OCI-LY1 (cell line): ENCODE data around the gene CCDC18.

Source experiments
- H2AFZ ChIP-seq: fragments of 200-600 bp; sonication (generic), shearing (Covaris generic); 2 replicates; pipeline ENCODE4 v1.6.0; 2014; ENCODE audit warnings: antibody characterized with exemption, mild to moderate bottlenecking, low read length
- H3F3A ChIP-seq: fragments of 200-600 bp; sonication (generic), shearing (Covaris generic); 2 replicates; pipeline ENCODE4 v1.6.0; 2014; ENCODE audit warnings: mild to moderate bottlenecking, antibody characterized with exemption, low read length, moderate library complexity; ENCODE audit not compliant: insufficient read depth
- H3K27ac ChIP-seq: fragments of 200-600 bp; sonication (generic); 2 replicates; pipeline ENCODE4 v1.5.1; 2014; ENCODE audit warnings: low read length, mixed run types, mild to moderate bottlenecking, low read depth; ENCODE audit not compliant: poor library complexity, severe bottlenecking
- H3K27me3 ChIP-seq: fragments of 200-600 bp; sonication (generic); 2 replicates; pipeline ENCODE4 v1.6.0; 2014; ENCODE audit warnings: antibody characterized with exemption, mild to moderate bottlenecking, low read length, moderate library complexity; ENCODE audit not compliant: insufficient read depth
- H3K36me3 ChIP-seq: fragments of 200-600 bp; sonication (generic); 2 replicates; pipeline ENCODE4 v1.6.1; 2014; ENCODE audit warnings: mild to moderate bottlenecking, antibody characterized with exemption, low read length, moderate library complexity, mixed read lengths; ENCODE audit not compliant: insufficient read depth
- H3K4me1 ChIP-seq: fragments of 200-600 bp; sonication (generic); 2 replicates; pipeline ENCODE4 v1.5.1; 2014; ENCODE audit warnings: mild to moderate bottlenecking, low read length, moderate library complexity; ENCODE audit not compliant: insufficient read depth, severe bottlenecking
- H3K4me2 ChIP-seq: fragments of 200-600 bp; sonication (generic), shearing (Covaris generic); 2 replicates; pipeline ENCODE4 v1.6.1; 2014; ENCODE audit warnings: low read length
- H3K4me3 ChIP-seq: fragments of 200-600 bp; sonication (generic); 2 replicates; pipeline ENCODE4 v1.5.1; 2014; ENCODE audit warnings: low read length, low read depth, mild to moderate bottlenecking, mixed read lengths; ENCODE audit not compliant: poor library complexity, severe bottlenecking
- H3K79me2 ChIP-seq: fragments of 200-600 bp; shearing (Covaris generic); 2 replicates; pipeline ENCODE4 v1.6.1; 2016; ENCODE audit warnings: mixed run types, low read length, mixed read lengths; ENCODE audit not compliant: insufficient read depth
- H3K9ac ChIP-seq: fragments of 200-600 bp; sonication (generic), shearing (Covaris generic); 2 replicates; pipeline ENCODE4 v1.6.1; 2014; ENCODE audit warnings: mild to moderate bottlenecking, low read length, mixed read lengths
- H3K9me2 ChIP-seq: fragments of 200-600 bp; sonication (generic), shearing (Covaris generic); 2 replicates; pipeline ENCODE4 v1.6.1; 2014; ENCODE audit warnings: low read depth, mild to moderate bottlenecking, low read length, mixed read lengths
- H3K9me3 ChIP-seq: fragments of 200-600 bp; shearing (Covaris generic); 2 replicates; pipeline ENCODE4 v1.6.1; 2014; ENCODE audit warnings: low read length, mixed read lengths
- H4K20me1 ChIP-seq: fragments of 200-600 bp; sonication (generic), shearing (Covaris generic); 2 replicates; pipeline ENCODE4 v1.6.0; 2016; ENCODE audit warnings: mild to moderate bottlenecking, low read length; ENCODE audit not compliant: insufficient read depth
- EZH2 ChIP-seq: fragments of 200-600 bp; sonication (generic), shearing (Covaris generic); IDR thresholded peaks from 2 replicates; pipeline ENCODE4 v1.8.0; 2017; ENCODE audit warnings: borderline replicate concordance, mixed run types, mild to moderate bottlenecking, antibody characterized with exemption, low read length, moderate library complexity, mixed read lengths
- TF ChIP-seq, protein P1 (sequence below): fragments of 200-600 bp; sonication (generic), shearing (Covaris generic); IDR thresholded peaks from 2 replicates; pipeline ENCODE4 v1.5.1; 2017; ENCODE audit warnings: mild to moderate bottlenecking, antibody characterized with exemption, low read length, moderate library complexity, mixed read lengths

CCDC18 gene

DNA sequence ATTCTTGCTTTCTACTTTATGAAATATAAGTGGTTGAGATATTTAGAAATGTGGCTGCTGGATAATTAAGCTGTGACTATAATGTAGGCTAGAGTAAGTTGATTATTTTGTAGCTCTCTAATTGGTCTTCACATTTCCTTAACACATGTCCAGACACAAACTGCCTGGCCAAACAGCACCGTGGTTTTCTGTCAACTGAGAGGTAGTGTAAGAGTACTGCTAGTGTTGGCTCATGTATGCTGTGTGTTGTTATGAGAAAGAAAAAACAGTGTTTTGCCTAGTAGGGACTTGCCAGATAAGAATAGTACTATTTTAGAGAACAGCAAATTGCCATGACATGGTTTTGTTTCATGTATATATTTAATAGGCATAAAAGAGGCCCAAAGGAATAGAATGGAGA lies 37.4 kb upstream of the CCDC18 start:
- H3K4me2 ChIP-seq: no peak overlapping the region
- peaks cover 5% of the 10 kb centered on the region; the same call in 1 of the 2 replicates for H3K79me2 ChIP-seq
- no peaks in the 10 kb centered on the region for H3F3A ChIP-seq
- H3K4me1 ChIP-seq: no peaks in the 10 kb centered on the region
- no peak overlapping the region for H2AFZ ChIP-seq
- no peaks in the 10 kb centered on the region for H3K27me3 ChIP-seq
- no peaks in the 10 kb centered on the region for H3K9me2 ChIP-seq
- H4K20me1 ChIP-seq: no peaks in the 10 kb centered on the region
- no peak for TF ChIP-seq EZH2
- TF ChIP-seq, protein P1, sequence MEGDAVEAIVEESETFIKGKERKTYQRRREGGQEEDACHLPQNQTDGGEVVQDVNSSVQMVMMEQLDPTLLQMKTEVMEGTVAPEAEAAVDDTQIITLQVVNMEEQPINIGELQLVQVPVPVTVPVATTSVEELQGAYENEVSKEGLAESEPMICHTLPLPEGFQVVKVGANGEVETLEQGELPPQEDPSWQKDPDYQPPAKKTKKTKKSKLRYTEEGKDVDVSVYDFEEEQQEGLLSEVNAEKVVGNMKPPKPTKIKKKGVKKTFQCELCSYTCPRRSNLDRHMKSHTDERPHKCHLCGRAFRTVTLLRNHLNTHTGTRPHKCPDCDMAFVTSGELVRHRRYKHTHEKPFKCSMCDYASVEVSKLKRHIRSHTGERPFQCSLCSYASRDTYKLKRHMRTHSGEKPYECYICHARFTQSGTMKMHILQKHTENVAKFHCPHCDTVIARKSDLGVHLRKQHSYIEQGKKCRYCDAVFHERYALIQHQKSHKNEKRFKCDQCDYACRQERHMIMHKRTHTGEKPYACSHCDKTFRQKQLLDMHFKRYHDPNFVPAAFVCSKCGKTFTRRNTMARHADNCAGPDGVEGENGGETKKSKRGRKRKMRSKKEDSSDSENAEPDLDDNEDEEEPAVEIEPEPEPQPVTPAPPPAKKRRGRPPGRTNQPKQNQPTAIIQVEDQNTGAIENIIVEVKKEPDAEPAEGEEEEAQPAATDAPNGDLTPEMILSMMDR: no peak
- H3K27ac ChIP-seq: no peak overlapping the region
- H3K9ac ChIP-seq: no peak overlapping the region
- H3K36me3 ChIP-seq: peaks cover 59% of the 10 kb centered on the region
- no peak overlapping the region for H3K4me3 ChIP-seq
- no peaks in the 10 kb centered on the region for H3K9me3 ChIP-seq

- TF ChIP-seq EZH2: no peak
- TF ChIP-seq, protein P1: no peak
- Histone ChIP-seq H3K9me3 (no peaks in the 10 kb centered on the region), H3K79me2 (peaks cover 5% of the 10 kb centered on the region; the same call in 1 of the 2 replicates), H3K9ac (no peak overlapping the region), H3K4me3 (no peak overlapping the region), H3K4me1 (no peaks in the 10 kb centered on the region), H3K9me2 (no peaks in the 10 kb centered on the region), H2AFZ (no peak overlapping the region), H4K20me1 (no peaks in the 10 kb centered on the region), H3K27ac (no peak overlapping the region), H3K27me3 (no peaks in the 10 kb centered on the region), H3K4me2 (no peak overlapping the region), H3K36me3 (peaks cover 59% of the 10 kb centered on the region), H3F3A (no peaks in the 10 kb centered on the region)
Measured at GRCh38 chr1:93143769-93144168, 36.8 kb upstream of the CCDC18 start.

- H3K4me1 ChIP-seq: no peaks in the 10 kb centered on the region
- no peaks in the 10 kb centered on the region for H3F3A ChIP-seq
- no peaks in the 10 kb centered on the region for H3K79me2 ChIP-seq
- H2AFZ ChIP-seq: no peak overlapping the region
- H3K27ac ChIP-seq: no peak overlapping the region
- TF ChIP-seq, protein P1: no peak
- no peak for TF ChIP-seq EZH2
- H3K4me2 ChIP-seq: no peak overlapping the region
- H3K9ac ChIP-seq: no peak overlapping the region
- no peaks in the 10 kb centered on the region for H3K9me3 ChIP-seq
- H3K36me3 ChIP-seq: peaks cover 61% of the 10 kb centered on the region
- H3K4me3 ChIP-seq: no peak overlapping the region
- no peaks in the 10 kb centered on the region for H3K9me2 ChIP-seq
- no peaks in the 10 kb centered on the region for H4K20me1 ChIP-seq
- no peaks in the 10 kb centered on the region for H3K27me3 ChIP-seq
Measured at GRCh38 chr1:93148001-93148400, 32.5 kb upstream of the CCDC18 start.
